ENCODE results near the gene ZFR2.

DNA sequence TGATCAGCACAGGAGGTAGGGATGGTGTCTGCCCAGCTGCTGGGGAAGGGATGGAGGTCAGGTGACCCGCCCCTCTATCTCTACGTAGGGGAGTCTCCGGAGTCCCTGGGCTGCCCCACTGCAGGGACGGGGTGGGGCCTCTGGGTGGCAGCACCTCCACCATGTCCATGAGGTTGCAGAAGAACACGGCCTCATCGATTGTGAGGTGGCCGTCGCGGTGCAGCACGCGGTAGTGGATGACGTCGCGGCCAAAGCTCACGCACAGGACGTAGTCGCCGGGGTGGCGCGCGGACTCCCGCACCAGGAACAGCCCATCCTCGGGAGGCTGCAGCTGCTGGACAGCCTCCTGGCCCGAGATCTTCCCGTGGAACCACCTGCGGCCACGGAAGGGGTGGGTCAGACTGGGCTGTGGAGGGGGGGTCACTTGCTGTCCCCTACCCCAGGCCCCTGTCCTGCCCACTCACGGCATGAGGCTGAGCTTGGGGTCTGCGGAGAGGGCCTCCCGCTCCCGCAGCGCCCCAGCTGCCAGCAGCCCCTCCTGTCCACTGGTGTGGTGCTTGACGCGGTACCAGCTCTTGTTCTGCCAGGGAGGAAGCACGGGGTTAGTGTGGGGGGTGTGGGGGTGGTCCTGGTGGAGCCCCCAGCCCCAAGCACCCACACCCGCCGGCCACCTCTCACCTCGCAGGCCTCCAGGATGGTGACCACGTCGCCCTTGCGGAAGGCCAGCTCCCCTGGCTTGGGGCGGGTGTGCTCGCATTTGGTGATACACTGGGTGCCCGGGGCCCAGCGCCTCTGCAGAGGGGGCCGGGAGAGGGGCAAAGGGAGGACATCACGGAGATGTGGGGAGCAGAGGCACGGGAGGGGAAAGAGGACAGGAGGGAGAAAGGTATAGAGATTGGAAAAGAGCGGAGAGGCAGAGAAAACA lies 84.9 kb downstream of the ZFR2 start:
- TF ChIP-seq, protein P1, sequence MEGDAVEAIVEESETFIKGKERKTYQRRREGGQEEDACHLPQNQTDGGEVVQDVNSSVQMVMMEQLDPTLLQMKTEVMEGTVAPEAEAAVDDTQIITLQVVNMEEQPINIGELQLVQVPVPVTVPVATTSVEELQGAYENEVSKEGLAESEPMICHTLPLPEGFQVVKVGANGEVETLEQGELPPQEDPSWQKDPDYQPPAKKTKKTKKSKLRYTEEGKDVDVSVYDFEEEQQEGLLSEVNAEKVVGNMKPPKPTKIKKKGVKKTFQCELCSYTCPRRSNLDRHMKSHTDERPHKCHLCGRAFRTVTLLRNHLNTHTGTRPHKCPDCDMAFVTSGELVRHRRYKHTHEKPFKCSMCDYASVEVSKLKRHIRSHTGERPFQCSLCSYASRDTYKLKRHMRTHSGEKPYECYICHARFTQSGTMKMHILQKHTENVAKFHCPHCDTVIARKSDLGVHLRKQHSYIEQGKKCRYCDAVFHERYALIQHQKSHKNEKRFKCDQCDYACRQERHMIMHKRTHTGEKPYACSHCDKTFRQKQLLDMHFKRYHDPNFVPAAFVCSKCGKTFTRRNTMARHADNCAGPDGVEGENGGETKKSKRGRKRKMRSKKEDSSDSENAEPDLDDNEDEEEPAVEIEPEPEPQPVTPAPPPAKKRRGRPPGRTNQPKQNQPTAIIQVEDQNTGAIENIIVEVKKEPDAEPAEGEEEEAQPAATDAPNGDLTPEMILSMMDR (conservative IDR thresholded peaks at IDR 0.05; ENCODE audit: low read depth, low read length) = peak; percentile 47
- TF ChIP-seq EZH2 (IDR thresholded peaks at IDR 0.05; ENCODE audit: low read length, unreplicated experiment) = no peak
